Measurements from ENCODE around the gene ZNF516.

ZNF516 gene

GRCh38 chr18:76389716-76390115 is 105.3 kb downstream of the ZNF516 start:
- no peak overlapping the region for H4K8ac ChIP-seq (ENCODE audit: low read depth, low read length)
- no peak overlapping the region for H2BK12ac ChIP-seq (ENCODE audit: low read length)
- H3K23ac ChIP-seq (ENCODE audit: low read depth, low read length, poor library complexity): no peak overlapping the region
- H3K9me3 ChIP-seq (replicated peaks in 1 of 2; ENCODE audit: control insufficient read depth in 2 of 2, insufficient read depth in 1 of 2, low read depth in 1 of 2, low read length in 2 of 2): peaks cover 7 to 20% of the 10 kb centered on the region in 2 donors
- H3K36me3 ChIP-seq (replicated peaks in 1 of 2; ENCODE audit: control insufficient read depth in 2 of 2, insufficient read depth in 2 of 2, low read length in 2 of 2): peaks cover 3 to 37% of the 10 kb centered on the region in 2 donors
- no peak overlapping the region for H3K4me3 ChIP-seq (ENCODE audit: low read length in 2 of 2)
- no peak overlapping the region for H2BK120ac ChIP-seq (ENCODE audit: low read depth, low read length)
- no peak overlapping the region for H2BK15ac ChIP-seq (ENCODE audit: low read length)
- H3K79me1 ChIP-seq (ENCODE audit: low read depth, low read length): peaks cover 38% of the 10 kb centered on the region
- no peak overlapping the region for H2BK5ac ChIP-seq (ENCODE audit: low read length)
- no peaks in the 10 kb centered on the region for H3K4me1 ChIP-seq (ENCODE audit: control insufficient read depth in 2 of 2, insufficient read depth in 1 of 2, low read depth in 1 of 2, low read length in 2 of 2)
- no peak for DNase-seq (ENCODE audit: low spot score)
- no CpG with 5 or more reads among the region's 11 CpGs for WGBS, 2 donors (ENCODE audit: extremely low coverage in 2 of 2, insufficient read length in 2 of 2, insufficient replicate concordance in 1 of 2)
- H3K4ac ChIP-seq (ENCODE audit: low read length): no peak overlapping the region
- no peak overlapping the region for H3K4me2 ChIP-seq (ENCODE audit: insufficient read depth, low read length, poor library complexity, severe bottlenecking)
- no peak overlapping the region for H2AK5ac ChIP-seq (ENCODE audit: low read depth, low read length)
- no peak overlapping the region for H3K18ac ChIP-seq (ENCODE audit: low read length)
- H3K27ac ChIP-seq (replicated peaks; ENCODE audit: low read length): no peak overlapping the region
- no peaks in the 10 kb centered on the region for H3K27me3 ChIP-seq (ENCODE audit: control insufficient read depth in 3 of 3, insufficient read depth in 3 of 3, low read depth in 1 of 3, low read length in 3 of 3)
- no peak overlapping the region for H3K9ac ChIP-seq (ENCODE audit: low read depth, low read length, poor library complexity)
- no peak overlapping the region for H4K91ac ChIP-seq (ENCODE audit: low read depth, low read length, poor library complexity)
- no peak overlapping the region for H3K14ac ChIP-seq (ENCODE audit: low read length)
- H2AFZ ChIP-seq (ENCODE audit: low read length): no peak overlapping the region

GRCh38 chr18:76388891-76389423 is 106.1 kb downstream of the ZNF516 start:
- H3K18ac ChIP-seq (ENCODE audit: low read length): no peak overlapping the region
- WGBS, 2 donors (ENCODE audit: extremely low coverage in 2 of 2, insufficient read length in 2 of 2, insufficient replicate concordance in 1 of 2): no CpG with 5 or more reads among the region's 9 CpGs

GRCh38 chr18:76388261-76388660 is 106.8 kb downstream of the ZNF516 start:
- H3K79me1 ChIP-seq (ENCODE audit: low read depth, low read length): peaks cover 42% of the 10 kb centered on the region
- no peak overlapping the region for H4K8ac ChIP-seq (ENCODE audit: low read depth, low read length)
- H2AFZ ChIP-seq (ENCODE audit: low read length): no peak overlapping the region
- no peak overlapping the region for H3K18ac ChIP-seq (ENCODE audit: low read length)
- H3K23ac ChIP-seq (ENCODE audit: low read depth, low read length, poor library complexity): no peak overlapping the region
- no peak overlapping the region for H4K91ac ChIP-seq (ENCODE audit: low read depth, low read length, poor library complexity)
- H2BK5ac ChIP-seq (ENCODE audit: low read length): no peak overlapping the region
- peaks cover 7 to 20% of the 10 kb centered on the region in 2 donors for H3K9me3 ChIP-seq (replicated peaks in 1 of 2; ENCODE audit: control insufficient read depth in 2 of 2, insufficient read depth in 1 of 2, low read depth in 1 of 2, low read length in 2 of 2)
- H3K4me1 ChIP-seq (ENCODE audit: control insufficient read depth in 2 of 2, insufficient read depth in 1 of 2, low read depth in 1 of 2, low read length in 2 of 2): no peaks in the 10 kb centered on the region
- H3K36me3 ChIP-seq (replicated peaks in 1 of 2; ENCODE audit: control insufficient read depth in 2 of 2, insufficient read depth in 2 of 2, low read length in 2 of 2): peaks cover 3 to 38% of the 10 kb centered on the region in 2 donors
- H2BK120ac ChIP-seq (ENCODE audit: low read depth, low read length): no peak overlapping the region
- no peak for DNase-seq (ENCODE audit: low spot score)
- H2BK15ac ChIP-seq (ENCODE audit: low read length): no peak overlapping the region
- no peak overlapping the region for H3K27ac ChIP-seq (replicated peaks; ENCODE audit: low read length)
- H2AK5ac ChIP-seq (ENCODE audit: low read depth, low read length): no peak overlapping the region
- H3K9ac ChIP-seq (ENCODE audit: low read depth, low read length, poor library complexity): no peak overlapping the region
- no peak overlapping the region for H2BK12ac ChIP-seq (ENCODE audit: low read length)
- H3K4me3 ChIP-seq (ENCODE audit: low read length in 2 of 2): no peak overlapping the region
- no peak overlapping the region for H3K14ac ChIP-seq (ENCODE audit: low read length)
- WGBS, 2 donors (ENCODE audit: extremely low coverage in 2 of 2, insufficient read length in 2 of 2, insufficient replicate concordance in 1 of 2): no CpG with 5 or more reads among the region's 7 CpGs
- no peak overlapping the region for H3K4me2 ChIP-seq (ENCODE audit: insufficient read depth, low read length, poor library complexity, severe bottlenecking)
- no peaks in the 10 kb centered on the region for H3K27me3 ChIP-seq (ENCODE audit: control insufficient read depth in 3 of 3, insufficient read depth in 3 of 3, low read depth in 1 of 3, low read length in 3 of 3)
- H3K4ac ChIP-seq (ENCODE audit: low read length): no peak overlapping the region

More at GRCh38 chr18:76388891-76389423, 106.1 kb downstream of the ZNF516 start:
- no peak overlapping the region for H2BK5ac ChIP-seq (ENCODE audit: low read length)
- no peak overlapping the region for H3K4me2 ChIP-seq (ENCODE audit: insufficient read depth, low read length, poor library complexity, severe bottlenecking)
- no peak overlapping the region for H3K9ac ChIP-seq (ENCODE audit: low read depth, low read length, poor library complexity)
- no peak overlapping the region for H3K23ac ChIP-seq (ENCODE audit: low read depth, low read length, poor library complexity)
- H3K27ac ChIP-seq (replicated peaks; ENCODE audit: low read length): no peak overlapping the region
- peaks cover 3 to 38% of the 10 kb centered on the region in 2 donors for H3K36me3 ChIP-seq (replicated peaks in 1 of 2; ENCODE audit: control insufficient read depth in 2 of 2, insufficient read depth in 2 of 2, low read length in 2 of 2)
- H3K4ac ChIP-seq (ENCODE audit: low read length): no peak overlapping the region
- no peak overlapping the region for H2BK15ac ChIP-seq (ENCODE audit: low read length)
- peaks cover 40% of the 10 kb centered on the region for H3K79me1 ChIP-seq (ENCODE audit: low read depth, low read length)
- H2BK12ac ChIP-seq (ENCODE audit: low read length): no peak overlapping the region
- no peak overlapping the region for H4K91ac ChIP-seq (ENCODE audit: low read depth, low read length, poor library complexity)
- H3K27me3 ChIP-seq (ENCODE audit: control insufficient read depth in 3 of 3, insufficient read depth in 3 of 3, low read depth in 1 of 3, low read length in 3 of 3): no peaks in the 10 kb centered on the region
- no peak overlapping the region for H2BK120ac ChIP-seq (ENCODE audit: low read depth, low read length)
- no peak overlapping the region for H2AK5ac ChIP-seq (ENCODE audit: low read depth, low read length)
- H3K4me1 ChIP-seq (ENCODE audit: control insufficient read depth in 2 of 2, insufficient read depth in 1 of 2, low read depth in 1 of 2, low read length in 2 of 2): no peaks in the 10 kb centered on the region
- no peak overlapping the region for H2AFZ ChIP-seq (ENCODE audit: low read length)
- H4K8ac ChIP-seq (ENCODE audit: low read depth, low read length): no peak overlapping the region
- peaks cover 7 to 20% of the 10 kb centered on the region in 2 donors for H3K9me3 ChIP-seq (replicated peaks in 1 of 2; ENCODE audit: control insufficient read depth in 2 of 2, insufficient read depth in 1 of 2, low read depth in 1 of 2, low read length in 2 of 2)
- no peak for DNase-seq (ENCODE audit: low spot score)
- no peak overlapping the region for H3K4me3 ChIP-seq (ENCODE audit: low read length in 2 of 2)
- no peak overlapping the region for H3K14ac ChIP-seq (ENCODE audit: low read length)

GRCh38 chr18:76387608-76388007 is 107.4 kb downstream of the ZNF516 start:
- Histone ChIP-seq H3K4ac (ENCODE audit: low read length) (no peak overlapping the region), H3K9me3 (replicated peaks in 1 of 2; ENCODE audit: control insufficient read depth in 2 of 2, insufficient read depth in 1 of 2, low read depth in 1 of 2, low read length in 2 of 2) (peaks cover 7 to 20% of the 10 kb centered on the region in 2 donors), H3K36me3 (replicated peaks in 1 of 2; ENCODE audit: control insufficient read depth in 2 of 2, insufficient read depth in 2 of 2, low read length in 2 of 2) (peaks cover 3 to 38% of the 10 kb centered on the region in 2 donors), H3K79me1 (ENCODE audit: low read depth, low read length) (peaks cover 41% of the 10 kb centered on the region), H3K27ac (replicated peaks; ENCODE audit: low read length) (no peak overlapping the region), H3K4me3 (ENCODE audit: low read length in 2 of 2) (no peak overlapping the region), H4K91ac (ENCODE audit: low read depth, low read length, poor library complexity) (no peak overlapping the region), H2BK12ac (ENCODE audit: low read length) (no peak overlapping the region), H3K9ac (ENCODE audit: low read depth, low read length, poor library complexity) (no peak overlapping the region), H3K18ac (ENCODE audit: low read length) (no peak overlapping the region), H3K14ac (ENCODE audit: low read length) (no peak overlapping the region), H2AK5ac (ENCODE audit: low read depth, low read length) (no peak overlapping the region), H2BK120ac (ENCODE audit: low read depth, low read length) (no peak overlapping the region), H3K4me1 (ENCODE audit: control insufficient read depth in 2 of 2, insufficient read depth in 1 of 2, low read depth in 1 of 2, low read length in 2 of 2) (no peaks in the 10 kb centered on the region), H2AFZ (ENCODE audit: low read length) (no peak overlapping the region), H3K27me3 (ENCODE audit: control insufficient read depth in 3 of 3, insufficient read depth in 3 of 3, low read depth in 1 of 3, low read length in 3 of 3) (no peaks in the 10 kb centered on the region), H4K8ac (ENCODE audit: low read depth, low read length) (no peak overlapping the region), H3K4me2 (ENCODE audit: insufficient read depth, low read length, poor library complexity, severe bottlenecking) (no peak overlapping the region), H2BK15ac (ENCODE audit: low read length) (no peak overlapping the region), H2BK5ac (ENCODE audit: low read length) (no peak overlapping the region), H3K23ac (ENCODE audit: low read depth, low read length, poor library complexity) (no peak overlapping the region)
- DNase-seq (ENCODE audit: low spot score): no peak
- no CpG with 5 or more reads among the region's 8 CpGs for WGBS, 2 donors (ENCODE audit: extremely low coverage in 2 of 2, insufficient read length in 2 of 2, insufficient replicate concordance in 1 of 2)

All from neuronal stem cell (in vitro differentiated cells).